SKM-1 treated with dmso at 0.1 percent for 144 hours (cell line): Measurements from ENCODE around the gene EDIL3.

Experiments used
- DNase-seq: peaks from one replicate; lab custom pipeline; 2025; ENCODE audit not compliant: unreplicated experiment; lab: John Stamatoyannopoulos, UW

The EDIL3 gene

DNA sequence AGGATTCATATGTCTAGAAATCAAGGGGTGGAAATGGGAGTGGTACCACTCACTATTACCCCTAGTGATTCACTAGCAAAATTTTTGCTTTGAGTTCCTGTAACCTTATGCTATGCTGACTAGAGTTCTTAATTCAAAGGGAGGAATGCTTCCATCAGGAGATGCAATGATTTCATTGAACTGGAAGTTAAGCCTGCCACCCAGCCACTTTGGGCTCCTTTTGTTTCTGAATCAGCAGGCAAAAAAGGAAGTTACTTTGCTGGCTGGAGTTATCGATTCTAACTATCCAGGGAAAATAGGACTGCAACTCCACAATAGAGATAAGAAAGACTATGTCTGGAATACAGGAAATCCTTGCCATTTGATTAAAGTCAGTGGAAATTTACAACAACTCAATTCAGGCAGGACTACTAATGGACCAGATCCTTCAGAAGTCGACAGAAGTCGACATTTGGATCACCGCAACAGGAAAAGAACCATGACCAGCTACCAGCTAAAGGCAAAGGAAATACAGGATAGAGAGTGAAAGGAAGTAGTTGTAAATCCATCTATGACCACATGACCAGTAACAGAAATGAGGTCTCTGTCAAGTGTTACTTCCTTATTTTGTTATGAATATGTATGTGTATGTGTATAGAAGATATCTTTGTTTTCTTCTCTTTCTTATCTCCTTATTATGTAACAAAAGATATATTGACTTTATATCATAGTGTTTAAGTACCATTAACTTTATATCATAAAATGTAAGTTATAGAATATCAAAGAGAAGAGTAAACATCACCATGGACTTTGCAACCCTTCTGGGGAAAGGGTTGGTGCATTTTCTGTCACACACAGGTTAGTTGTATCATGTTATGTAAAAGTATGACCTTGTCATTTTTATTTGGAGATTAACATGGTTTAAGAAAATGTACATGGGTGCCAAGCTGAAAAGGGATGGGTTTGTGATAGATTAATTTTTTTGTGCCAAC, 465.3 kb downstream of the EDIL3 start:
- peak; percentile 2 for DNase-seq

- no peak for DNase-seq
Measured at GRCh38 chr5:83917261-83917908, 467.3 kb downstream of the EDIL3 start.

- no peak for DNase-seq
Measured at GRCh38 chr5:83914662-83915418, 469.8 kb downstream of the EDIL3 start.

DNA sequence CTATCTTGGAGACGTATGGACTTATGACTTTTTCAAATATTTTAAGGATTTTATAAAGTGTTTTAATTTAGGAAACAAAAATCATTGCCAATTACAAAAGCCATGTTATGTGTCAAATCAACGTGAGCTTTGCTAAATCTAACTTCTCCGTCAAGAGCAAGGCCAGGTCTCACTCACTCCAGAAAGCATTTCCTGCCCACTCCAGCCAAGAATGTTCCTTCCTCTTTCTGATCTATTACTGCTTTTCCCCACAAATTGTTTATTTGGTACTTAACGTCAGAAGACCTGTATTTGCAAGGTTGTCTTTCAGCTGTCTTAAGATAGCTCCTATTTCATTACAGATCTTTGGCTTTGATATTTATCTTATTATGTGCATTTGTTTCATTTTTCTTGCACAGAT, 470.5 kb downstream of the EDIL3 start:
- DNase-seq: peak; percentile 48

DNA sequence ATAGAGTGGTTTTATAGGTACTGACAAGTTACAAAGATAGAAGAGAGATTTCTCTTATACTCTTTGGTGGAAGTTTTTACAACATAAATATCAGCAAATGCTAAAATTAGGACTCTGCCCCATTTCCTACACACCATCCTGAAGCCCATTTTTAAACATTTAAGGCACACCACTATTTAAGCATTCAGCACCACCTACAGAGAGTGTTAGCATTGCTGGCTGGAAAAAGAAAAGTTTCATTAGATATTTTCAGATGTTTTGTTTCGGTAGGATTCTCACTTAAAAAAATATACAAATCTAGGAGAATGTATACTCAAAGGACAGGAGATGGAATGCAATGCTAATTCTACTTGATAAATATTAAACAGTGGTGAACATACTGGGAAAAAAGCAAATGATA, 471.1 kb downstream of the EDIL3 start:
- no peak for DNase-seq

DNA sequence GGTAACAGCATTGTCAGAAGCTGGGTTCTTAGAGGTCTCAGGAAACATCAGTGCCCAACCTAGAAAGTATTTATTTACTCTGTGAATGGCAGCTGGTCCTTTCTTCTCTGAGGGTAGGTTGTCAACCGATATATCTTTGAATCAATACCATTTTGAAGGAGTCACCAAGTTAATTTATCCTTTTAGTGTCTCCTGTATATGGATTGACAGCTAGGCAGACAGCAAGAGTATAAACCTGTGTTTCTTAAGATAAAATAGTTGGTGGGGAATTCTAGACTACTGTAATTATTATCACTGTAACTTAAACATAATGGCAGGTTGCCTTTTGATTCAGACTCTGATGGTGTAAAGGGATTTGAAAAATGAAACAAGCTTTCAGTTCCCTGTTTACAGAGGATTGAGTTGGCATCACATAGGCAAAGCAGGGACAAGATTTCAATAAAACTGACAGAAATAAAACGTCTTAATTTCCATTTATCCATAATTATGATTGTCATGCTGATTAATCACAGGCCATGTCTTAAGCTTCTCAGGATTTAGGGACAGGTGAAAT, 473.2 kb downstream of the EDIL3 start:
- no peak for DNase-seq

DNA sequence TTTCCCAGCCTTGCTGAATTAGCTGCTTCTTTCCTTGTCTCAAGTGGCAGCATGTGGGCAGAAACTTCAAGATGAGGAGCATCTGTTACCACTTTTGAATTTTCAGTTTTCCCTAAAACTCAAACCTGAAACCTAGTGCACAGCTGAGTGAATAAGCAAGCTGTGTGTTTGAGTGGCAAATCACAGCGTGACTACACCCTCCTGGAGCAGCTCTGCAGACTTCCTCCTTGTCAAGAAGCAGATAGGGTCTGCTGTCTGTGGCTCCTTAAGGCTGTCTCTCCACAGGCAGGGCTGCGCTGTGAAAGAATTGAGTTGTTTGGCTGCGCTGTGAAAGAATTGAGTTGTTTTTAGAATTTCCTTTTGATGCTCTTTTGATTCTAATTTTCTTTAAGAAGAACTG, 484.4 kb downstream of the EDIL3 start:
- no peak for DNase-seq

DNA sequence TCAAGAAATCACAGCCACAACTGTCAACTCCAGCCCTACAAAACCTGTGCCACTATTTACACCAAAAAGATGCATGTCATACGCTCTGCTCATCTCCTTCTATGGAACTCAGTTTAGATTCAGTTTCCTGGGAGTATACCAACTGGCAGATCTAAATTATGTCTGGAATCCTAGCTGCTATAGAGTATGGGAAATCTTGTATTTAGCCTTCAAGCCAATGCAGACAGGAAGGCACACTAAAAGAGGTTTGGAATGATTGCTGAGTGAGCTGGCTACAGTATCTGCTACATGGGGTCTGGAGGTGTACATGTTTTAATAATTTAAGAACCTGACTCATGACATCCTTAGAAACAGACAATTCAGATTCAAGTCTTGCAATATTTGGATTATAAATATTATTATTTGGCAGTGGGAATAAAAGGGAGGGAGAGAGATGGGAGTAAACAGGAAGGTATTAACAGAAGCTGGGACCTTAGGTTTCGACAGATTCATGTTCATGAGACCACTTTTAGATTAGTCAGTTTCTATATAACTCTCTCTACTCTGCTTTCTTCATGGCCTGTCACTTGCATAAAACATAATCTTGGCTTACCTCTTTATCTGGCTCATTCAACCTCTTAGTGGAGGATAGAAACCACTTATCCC, 485.2 kb downstream of the EDIL3 start:
- no peak for DNase-seq

DNA sequence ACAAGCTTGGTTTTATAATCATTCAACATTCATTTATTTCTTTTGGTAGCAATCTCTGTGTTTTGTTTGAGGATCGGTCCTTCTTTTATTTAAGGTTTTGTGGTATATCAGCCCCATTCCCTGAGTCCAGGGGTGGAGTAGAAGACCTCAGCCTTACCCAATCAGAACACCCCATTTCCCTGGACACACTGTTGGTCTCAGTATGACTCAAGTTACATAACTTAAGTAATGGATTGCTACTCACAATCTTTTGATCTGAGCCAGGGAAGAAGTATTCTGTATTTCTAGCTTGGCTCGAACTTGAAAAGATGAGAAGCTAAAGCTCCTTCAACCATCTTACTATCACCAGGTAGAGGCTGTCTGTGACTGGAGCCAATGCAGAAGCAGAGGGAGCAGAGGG, 488.8 kb downstream of the EDIL3 start:
- no peak for DNase-seq

DNA sequence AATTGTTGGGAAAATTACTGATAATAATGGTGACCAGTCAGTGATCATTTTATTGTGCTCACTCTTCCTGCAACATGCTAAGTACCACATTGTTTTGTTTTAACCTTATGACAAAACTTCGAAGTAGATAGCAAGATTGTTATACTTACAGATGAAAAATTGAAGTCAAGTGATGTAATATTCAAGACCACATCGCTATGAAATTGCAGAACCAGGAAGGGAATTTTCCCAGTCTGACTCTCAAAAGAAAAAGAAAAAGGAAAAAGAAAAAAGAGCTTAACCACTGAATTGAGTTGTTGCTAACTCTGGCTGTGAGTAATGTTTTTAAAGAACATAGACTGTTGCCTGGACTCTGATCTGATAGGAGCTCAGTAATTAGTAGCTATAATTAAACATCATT, 493.4 kb downstream of the EDIL3 start:
- DNase-seq: no peak
